Measurements from ENCODE around the gene ANKHD1.
"Not testable (repeated sequence)": the region's sequence is repeated elsewhere in the genome, so short reads cannot be mapped to it uniquely, and the experiment has no call there.

The ANKHD1 gene

DNA sequence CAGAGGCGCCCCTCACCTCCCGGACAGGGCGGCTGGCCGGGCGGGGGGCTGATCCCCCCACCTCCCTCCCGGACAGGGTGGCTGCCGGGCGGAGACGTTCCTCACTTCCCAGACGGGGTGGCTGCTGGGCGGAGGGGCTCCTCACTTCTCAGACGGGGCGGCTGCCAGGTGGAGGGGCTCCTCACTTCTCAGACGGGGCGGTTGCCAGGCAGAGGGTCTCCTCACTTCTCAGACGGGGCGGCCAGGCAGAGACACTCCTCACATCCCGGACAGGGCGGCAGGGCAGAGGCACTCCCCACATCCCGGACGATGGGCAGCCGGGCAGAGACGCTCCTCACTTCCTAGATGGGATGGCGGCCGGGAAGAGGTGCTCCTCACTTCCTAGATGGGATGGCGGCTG lies 26.1 kb downstream of the ANKHD1 start:
- not testable (repeated sequence) for DNase-seq (ENCODE audit: low read depth)

DNA sequence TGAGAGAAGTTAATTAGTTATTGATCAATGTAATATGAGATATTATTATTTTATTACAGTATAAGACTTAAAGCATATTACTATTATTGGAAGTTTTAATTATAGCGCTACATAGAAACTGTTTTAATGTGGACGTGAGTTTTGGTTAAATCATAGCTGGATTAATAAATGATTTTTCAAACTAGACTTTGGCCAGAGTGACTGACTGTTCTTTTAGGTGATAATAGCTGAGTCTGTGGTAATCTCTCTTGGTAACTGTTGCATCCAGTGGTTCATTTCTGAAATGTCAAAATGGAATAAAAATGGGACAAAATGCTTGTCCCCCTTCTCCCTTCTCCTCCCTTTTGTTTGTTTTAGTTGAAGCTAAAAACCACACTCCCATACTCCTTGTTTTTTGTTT lies 28.1 kb downstream of the ANKHD1 start:
- no peak for DNase-seq (ENCODE audit: low read depth)

DNA sequence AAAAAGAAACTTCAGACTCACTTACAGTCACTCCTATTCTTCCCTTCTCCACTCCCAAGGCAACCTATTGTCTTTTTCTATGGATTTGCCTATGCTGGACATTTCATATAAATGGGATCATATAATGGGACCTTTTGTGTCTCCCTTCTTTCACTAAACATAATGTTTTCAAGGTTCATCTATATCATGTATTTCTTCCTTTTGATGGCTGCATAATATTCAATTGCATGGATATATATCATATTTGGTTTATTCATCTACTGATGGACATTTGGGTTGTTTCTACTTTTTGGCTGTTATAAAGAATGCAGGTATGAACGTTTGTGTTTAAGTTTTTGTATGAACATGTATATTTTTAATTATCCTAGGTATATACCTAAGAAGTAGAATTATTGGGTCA lies 30.6 kb downstream of the ANKHD1 start:
- DNase-seq (ENCODE audit: low read depth) = no peak

DNA sequence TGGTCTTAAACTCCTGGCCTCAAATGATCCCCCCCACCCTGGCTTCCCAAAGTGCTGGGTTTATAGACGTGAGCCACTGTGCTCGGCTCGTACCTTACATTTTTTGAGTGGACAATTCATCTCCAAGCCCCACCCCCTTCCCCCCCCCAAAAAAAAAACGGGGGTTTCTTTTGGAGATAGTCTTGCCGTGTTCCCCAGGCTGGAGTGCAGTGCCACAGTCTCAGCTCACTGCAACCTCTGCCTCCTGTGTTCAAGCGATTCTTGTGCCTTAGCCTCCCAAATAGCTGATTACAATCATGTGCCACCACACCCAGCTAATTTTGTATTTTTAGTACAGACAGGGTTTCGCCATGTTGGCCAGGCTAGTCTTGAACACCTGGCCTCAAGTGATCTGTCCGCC lies 31.3 kb downstream of the ANKHD1 start:
- DNase-seq (ENCODE audit: low read depth) = no peak

DNA sequence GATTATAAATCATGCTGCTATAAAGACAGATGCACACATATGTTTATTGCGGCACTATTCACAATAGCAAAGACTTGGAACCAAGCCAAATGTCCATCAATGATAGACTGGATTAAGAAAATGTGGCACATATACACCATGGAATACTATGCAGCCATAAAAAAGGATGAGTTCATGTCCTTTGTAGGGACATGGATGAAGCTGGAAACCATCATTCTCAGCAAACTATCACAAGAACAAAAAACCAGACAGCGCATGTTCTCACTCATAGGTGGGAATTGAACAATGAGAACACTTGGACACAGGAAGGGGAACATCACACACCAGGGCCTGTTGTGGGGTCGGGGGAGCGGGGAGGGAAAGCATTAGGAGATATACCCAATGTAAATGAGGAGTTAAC lies 55.7 kb downstream of the ANKHD1 start:
- not testable (repeated sequence) for DNase-seq (ENCODE audit: low read depth)

DNA sequence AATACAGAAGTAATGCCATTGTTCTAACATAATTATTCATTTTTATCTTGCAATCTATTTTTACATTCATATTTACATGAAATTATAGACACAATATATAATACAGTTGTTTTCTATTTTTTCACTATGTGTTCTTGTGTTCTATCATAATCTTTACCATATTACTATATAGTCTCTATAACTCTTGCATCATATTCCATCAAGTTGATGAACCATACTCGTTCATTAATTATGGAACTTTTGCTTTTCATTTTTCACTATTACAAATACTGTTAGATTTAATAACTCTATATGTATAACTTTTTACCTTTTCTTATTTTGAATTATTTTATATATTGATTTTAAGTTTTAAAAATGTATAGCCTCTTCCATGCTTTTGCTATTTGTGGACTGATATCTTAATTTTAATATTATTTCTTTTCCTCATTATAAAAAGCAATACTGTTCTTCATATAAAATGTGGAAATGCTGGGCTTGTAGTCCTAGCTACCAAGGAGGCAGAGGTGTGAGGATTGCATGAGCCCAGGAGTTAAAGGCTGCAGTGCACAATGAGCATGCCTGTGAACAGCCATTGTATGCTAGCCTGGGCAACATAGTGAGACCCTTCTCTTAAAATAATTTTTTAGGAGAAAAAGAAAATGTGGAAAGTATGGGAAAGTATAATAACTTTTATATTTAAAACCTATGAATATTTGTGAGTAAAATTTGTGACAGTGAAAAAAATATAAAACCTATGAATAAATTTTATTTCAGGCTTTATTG lies 65.5 kb downstream of the ANKHD1 start:
- no peak for DNase-seq (ENCODE audit: low read depth)

DNA sequence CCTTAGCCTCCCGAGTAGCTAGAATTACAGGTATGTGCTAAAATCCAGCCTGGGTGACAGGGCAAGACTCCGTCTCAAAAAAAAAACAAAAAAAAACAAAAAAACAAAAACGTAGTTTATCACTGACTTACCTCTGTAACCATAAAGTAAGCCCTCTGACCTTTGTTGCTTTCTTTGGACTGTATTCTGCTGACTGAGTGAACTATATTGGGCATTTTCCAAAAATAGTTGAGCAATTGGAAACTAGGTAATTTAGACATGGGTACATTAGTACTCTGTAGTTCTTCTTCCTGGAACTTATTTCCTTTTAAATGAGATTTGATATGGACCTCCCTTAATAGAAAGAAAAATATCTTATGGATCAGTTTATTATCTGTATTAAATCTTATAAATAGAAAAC lies 66.6 kb downstream of the ANKHD1 start:
- DNase-seq (ENCODE audit: low read depth) = no peak

DNA sequence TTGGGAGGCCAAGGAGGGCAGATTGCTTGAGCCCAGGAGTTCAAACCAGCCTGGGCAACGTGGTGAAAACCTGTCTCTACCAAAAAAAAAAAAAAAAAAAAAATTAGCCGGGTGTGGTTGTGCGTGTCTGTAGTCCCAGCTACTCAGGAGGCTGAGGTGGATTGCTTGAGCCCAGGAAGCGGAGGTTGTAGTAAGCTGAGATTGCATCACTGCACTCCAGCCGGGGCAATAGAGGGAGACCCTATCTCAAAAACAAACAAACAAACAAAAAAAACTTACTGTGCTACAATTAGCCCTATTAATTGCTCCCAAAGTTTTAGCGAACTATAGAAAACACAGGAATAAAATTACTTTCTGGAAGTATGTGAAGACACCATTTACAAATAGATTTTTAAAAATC lies 67.6 kb downstream of the ANKHD1 start:
- DNase-seq (ENCODE audit: low read depth) = no peak

DNA sequence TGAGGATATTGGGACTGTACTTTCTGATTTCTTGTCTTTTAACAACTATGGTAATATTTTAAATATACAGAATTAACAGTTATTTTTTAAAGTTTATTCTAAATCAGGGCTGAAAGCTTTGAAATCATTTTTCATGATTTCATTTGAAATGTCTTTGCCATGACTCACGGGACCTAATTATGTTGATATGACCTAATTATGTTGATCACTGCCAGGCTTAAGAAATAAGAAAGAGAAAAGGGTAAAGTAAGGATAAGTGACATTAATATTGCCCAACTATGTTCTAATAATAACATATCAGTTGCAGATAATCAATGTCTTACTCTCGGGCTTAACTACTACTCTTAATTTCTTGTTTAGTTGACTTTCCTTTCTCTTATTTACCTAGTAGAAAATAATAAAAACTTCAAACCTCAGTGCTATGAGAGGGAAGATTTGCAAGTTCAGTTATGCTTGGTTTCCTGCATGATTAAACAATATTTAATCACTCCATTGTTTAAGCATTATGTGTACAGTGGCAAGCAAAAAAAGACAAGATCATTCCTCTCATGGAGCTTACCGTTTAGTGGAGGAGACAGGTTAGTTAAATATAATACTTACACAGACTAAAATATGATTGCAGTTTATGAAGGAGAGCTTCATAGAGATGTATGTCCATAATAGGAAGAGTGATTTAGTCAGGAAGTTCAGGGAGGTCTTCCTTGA lies 78.8 kb downstream of the ANKHD1 start:
- DNase-seq (ENCODE audit: low read depth) = no peak

DNA sequence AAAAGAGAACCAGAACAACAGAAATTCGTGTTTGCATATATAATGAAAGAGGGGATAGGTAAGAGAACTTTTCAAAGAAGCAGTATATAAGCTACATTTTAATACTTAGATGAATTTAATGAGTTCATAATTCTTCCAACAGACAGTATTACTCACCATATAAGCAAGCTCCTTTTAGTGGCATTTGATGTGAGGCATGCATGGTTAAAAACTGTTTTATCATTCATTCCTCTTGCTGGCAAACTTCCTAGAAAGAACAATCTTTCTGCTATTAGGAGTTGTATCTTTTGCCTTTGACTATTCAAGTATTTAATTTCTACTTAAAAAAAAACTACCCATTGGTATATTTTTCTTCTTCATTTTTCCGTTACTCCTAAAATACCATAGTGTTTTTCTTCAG lies 80.1 kb downstream of the ANKHD1 start:
- no peak for DNase-seq (ENCODE audit: low read depth)

DNA sequence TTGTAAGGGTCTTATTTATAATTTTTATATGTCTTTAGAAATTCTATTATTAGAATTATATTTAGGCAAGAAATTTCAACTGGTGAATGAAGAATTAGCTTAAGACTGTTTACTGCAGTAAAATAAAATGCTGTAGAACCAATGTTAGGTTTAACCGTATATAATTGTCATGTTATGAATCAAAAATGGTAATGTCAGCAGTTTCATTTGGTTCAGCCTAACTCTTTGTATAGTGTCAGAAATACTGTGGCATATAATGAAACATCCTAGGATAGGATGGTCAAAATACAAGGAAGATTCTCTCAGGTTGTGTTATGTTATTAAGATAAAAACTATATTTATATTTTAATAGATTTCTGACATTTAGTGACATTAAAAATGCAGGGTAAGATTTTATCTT lies 81.4 kb downstream of the ANKHD1 start:
- DNase-seq (ENCODE audit: low read depth) = no peak

DNA sequence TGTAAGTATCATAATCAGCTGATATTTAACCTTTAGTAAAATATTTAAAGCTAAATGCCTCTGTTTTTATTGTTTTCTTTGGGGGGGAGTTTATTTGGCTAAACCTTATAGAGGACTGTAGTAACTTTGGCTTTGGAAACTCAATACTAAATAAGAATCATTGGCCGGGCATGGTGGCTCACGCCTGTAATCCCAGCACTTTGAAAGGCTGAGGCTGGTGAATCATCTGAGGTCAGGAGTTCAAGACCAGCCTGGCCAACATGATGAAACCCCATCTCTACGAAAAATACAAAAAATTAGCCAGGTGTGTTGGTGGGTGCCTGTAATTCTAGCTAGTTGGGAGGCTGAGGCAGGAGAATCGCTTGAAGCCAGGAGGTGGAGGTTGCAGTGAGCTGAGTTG lies 86.5 kb downstream of the ANKHD1 start:
- not testable (repeated sequence) for DNase-seq (ENCODE audit: low read depth)

DNA sequence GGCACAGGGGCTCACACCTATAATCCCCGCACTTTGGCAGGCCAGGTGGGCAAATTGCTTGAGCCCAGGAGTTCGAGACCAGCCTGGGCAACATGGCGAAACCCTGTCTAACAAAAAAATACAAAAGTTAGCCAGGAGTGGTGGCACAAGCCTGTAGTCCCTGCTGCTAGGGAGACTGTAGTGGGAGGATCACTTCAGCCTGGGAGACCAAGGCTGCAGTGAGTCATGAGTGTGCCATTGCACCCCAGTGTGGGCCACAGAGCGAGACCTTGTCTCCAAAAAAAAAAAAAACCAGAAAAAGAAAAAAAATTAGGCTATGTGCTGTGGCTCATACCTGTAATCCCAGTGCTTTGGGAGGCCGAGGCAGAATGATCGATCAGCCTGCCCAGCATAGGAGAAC lies 87.3 kb downstream of the ANKHD1 start:
- no peak for DNase-seq (ENCODE audit: low read depth)

DNA sequence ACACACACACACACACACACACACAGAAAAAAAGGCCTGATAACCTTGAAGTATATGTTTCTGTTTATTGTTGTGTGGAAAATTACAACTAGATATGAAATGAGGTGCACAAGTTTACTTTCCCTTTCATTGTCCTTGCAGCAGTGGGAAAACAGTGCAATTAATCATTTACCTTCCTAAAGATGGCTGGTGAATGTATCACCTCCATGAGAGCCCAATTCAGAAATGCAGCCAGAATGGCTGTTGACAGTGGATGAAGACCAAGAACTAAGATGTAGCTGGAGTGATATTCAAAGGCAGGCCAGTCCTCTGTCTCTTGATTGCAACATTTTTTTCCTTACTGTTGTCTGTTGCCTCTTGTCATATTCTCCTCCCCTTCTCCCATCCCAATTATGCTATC lies 96.3 kb downstream of the ANKHD1 start:
- DNase-seq (ENCODE audit: low read depth) = no peak

DNA sequence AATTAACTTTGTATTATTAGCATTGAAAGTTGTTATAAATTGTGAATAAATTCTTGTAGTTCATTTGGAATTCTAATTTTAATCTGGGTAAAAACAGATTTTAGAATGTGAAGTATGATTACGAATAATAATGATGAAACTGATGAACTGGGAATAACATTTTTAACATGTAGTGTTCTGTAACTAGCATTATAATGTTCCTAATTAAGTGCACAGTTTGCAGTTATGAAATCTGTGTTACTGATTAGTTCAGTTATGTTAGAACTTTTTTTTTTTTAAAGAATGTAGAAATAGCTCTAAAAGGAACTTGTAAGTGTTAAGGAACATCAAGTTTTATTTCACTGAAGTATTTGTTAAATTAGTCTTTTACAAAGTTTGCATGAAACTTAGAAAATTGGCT lies 97.0 kb downstream of the ANKHD1 start:
- no peak for DNase-seq (ENCODE audit: low read depth)

DNA sequence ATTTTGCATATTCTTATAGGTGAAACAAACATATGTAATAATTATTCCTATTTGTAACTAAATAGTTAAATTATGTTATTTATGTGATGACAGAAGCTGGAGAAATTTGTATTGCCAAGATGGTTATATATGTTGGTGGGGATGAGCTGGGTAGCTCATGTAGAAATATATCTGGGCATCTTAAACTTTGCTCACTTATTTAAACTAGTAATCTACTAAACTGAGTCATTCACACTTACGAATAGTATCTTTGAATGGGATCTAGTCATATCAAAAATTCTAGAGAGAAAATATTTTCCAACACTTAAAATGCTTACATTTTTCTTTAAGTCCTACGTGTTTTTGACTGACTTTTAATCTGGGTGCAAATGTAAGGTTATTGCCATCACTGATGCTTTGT lies 101.2 kb downstream of the ANKHD1 start:
- DNase-seq (ENCODE audit: low read depth) = no peak

DNA sequence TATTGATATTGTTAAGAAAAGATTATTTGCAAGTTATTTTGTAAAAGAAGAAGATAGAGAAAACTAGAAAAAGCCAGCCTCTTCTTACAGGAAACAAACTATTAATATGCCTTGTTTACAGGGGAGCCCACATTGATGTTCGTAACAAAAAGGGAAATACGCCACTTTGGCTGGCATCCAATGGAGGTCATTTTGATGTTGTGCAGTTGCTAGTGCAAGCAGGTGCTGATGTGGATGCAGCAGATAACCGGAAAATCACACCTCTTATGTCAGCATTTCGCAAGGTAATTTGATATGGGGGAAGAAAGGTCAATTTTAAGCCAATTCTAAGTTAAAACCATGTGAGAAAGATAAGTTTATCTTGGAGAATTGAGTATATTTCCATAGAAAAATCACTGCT lies 108.3 kb downstream of the ANKHD1 start:
- DNase-seq (ENCODE audit: low read depth) = no peak

DNA sequence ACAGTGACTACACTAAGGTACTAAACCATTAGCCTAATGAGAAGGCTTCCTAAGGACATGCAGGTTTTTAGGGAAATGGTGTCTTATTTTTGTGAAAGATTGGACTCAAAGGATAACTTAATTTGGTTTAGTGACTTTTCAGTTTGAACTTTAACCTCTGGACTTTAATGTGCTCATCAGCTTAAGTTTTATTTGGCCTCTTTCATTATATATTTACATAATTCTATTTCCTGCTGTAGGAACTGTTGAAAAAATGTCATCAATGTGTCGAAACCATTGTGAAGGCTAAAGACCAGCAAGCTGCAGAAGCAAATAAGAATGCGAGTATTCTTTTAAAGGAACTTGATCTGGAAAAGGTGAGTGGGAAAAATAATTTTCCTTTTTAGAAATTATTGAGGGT lies 111.5 kb downstream of the ANKHD1 start:
- no peak for DNase-seq (ENCODE audit: low read depth)

DNA sequence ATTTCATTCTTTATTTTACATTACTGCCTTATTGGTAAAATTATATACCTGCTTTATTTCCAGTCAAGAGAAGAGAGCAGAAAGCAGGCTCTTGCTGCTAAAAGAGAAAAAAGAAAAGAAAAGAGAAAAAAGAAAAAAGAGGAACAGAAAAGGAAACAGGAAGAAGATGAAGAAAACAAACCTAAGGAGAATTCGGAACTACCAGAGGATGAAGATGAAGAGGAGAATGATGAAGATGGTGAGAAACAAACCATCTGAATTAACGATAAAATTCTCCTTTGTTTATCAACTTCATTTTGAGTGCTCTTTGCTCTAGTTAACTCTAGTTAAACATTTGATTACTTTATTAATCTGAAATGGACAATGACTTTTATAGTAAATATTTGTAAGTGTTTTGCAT lies 122.4 kb downstream of the ANKHD1 start:
- no peak for DNase-seq (ENCODE audit: low read depth)

DNA sequence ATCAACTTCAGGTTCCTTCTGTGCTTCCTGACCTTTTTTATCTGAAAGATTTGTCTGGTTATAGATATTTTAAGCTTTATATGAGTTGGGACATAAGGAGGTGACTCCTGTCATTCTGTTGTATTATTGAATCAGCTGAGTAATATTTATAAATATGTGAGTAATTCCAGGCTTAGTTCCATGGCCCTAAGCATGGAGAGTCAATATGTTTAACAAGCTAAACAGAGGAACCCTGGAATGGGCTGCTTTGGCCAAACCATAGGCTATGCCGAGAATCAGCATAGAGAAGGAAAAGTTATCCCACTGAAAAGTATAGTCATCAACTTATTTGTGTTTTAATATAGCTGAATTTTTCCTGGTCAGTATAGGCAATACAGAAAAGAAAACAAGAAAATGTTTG lies 138.6 kb downstream of the ANKHD1 start:
- no peak for DNase-seq (ENCODE audit: low read depth)

DNA sequence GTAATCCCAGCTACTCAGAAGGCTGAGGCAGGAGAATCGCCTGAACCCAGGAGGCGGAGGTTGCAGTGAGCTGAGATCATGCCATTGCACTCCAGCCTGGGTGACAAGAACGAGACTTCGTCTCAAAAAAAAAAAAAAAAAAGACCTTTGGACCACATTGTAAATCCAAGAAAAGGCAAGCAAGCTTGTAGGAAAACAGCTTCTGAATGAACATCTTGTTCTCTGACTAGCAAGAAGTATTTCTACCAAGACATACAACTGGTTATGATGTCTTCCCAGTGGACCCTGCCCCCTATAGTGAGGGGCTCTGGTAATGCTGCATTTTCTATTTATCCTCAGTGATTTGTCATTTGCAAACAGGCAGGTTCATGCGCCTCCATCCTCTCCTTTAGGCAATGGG lies 141.3 kb downstream of the ANKHD1 start:
- DNase-seq (ENCODE audit: low read depth) = no peak

DNA sequence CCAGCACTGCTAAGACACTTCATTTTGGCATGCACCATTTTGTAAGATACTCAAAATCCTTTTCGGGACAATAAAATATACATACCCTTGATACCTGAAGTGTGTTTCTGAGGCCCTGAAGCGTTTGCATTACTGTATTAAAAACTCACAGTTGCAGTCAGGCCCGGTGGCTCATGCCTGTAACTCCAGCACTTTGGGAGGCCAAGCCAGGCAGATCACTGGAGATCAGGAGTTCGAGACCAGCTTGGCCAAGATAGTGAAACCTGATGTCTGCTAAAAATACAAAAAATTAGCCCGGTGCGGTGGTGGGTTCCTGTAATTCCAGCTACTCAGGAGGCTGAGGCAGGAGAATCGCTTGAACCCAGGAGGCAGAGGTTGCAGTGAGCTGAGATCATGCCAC lies 143.4 kb downstream of the ANKHD1 start:
- DNase-seq (ENCODE audit: low read depth) = no peak

DNA sequence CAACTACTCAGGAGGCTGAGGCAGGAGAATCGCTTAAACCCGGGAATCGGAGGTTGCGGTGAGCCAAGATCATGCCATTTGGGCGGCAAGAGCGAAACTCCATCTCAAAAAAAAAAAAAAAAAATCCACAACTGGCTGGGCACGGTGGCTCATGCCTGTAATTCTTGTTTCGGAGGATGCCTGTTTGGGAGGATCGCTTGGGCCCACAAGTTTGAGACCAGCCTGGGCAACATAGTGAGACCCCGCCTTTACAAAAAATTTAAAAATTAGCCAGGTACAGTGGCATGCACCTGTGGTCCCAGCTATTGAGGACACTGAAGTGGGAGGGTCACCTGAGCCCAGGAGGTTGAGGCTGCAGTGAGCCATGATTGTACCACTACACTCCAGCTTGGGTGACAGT lies 144.0 kb downstream of the ANKHD1 start:
- no peak for DNase-seq (ENCODE audit: low read depth)
